Renal cortical epithelial cell (primary cell): ENCODE data around the gene TRIAP1. TPM values are rescaled to one million over a fixed set of nuclear protein-coding genes. Genes with fewer than 3 reads are reported as not detected.

ENCODE experiments used
- DNase-seq: peaks from one replicate; pipeline ENCODE4 v3.0.0-alpha.2; 2011; ENCODE audit warnings: low read depth
- total RNA-seq: library from RNA; depleted of rRNA; stranded (reverse); fragments of >200 nt; gene quantifications from 2 replicates; pipeline ENCODE4 v1.2.3, GENCODE V29; 2014

The TRIAP1 gene
- total RNA-seq, 1 donor from 2014 or later = 35.4 TPM

GRCh38 chr12:120429368-120429767, 16.8 kb downstream of the TRIAP1 start:
- DNase-seq = no peak

GRCh38 chr12:120428597-120429229, 17.5 kb downstream of the TRIAP1 start:
- no peak for DNase-seq

- no peak for DNase-seq
Measured at GRCh38 chr12:120425797-120426196, 20.4 kb downstream of the TRIAP1 start.

- no peak for DNase-seq
Measured at GRCh38 chr12:120422892-120423456, 23.2 kb downstream of the TRIAP1 start.

- DNase-seq = no peak
Measured at GRCh38 chr12:120421701-120422100, 24.5 kb downstream of the TRIAP1 start.

GRCh38 chr12:120417917-120418580, 28.1 kb downstream of the TRIAP1 start:
- no peak for DNase-seq

GRCh38 chr12:120416490-120417216, 29.5 kb downstream of the TRIAP1 start:
- DNase-seq = no peak

GRCh38 chr12:120413901-120414695, 32.1 kb downstream of the TRIAP1 start:
- DNase-seq = no peak

- no peak for DNase-seq
Measured at GRCh38 chr12:120412421-120412820, 33.8 kb downstream of the TRIAP1 start.

- no peak for DNase-seq
Measured at GRCh38 chr12:120408771-120409170, 37.4 kb downstream of the TRIAP1 start.

- no peak for DNase-seq
Measured at GRCh38 chr12:120406553-120406952, 39.6 kb downstream of the TRIAP1 start.

GRCh38 chr12:120406069-120406468, 40.1 kb downstream of the TRIAP1 start:
- DNase-seq = no peak

- no peak for DNase-seq
Measured at GRCh38 chr12:120404271-120404670, 41.9 kb downstream of the TRIAP1 start.

- DNase-seq = no peak
Measured at GRCh38 chr12:120403869-120404268, 42.3 kb downstream of the TRIAP1 start.

- peak; percentile 52 for DNase-seq
Measured at GRCh38 chr12:120402217-120402616, 44.0 kb downstream of the TRIAP1 start.

GRCh38 chr12:120399531-120399930, 46.7 kb downstream of the TRIAP1 start:
- DNase-seq = no peak

GRCh38 chr12:120397824-120398540, 48.2 kb downstream of the TRIAP1 start:
- DNase-seq = no peak

- peak; percentile 48 for DNase-seq
Measured at GRCh38 chr12:120394483-120395367, 51.5 kb downstream of the TRIAP1 start.
